AG04450 (cell line): ENCODE results near the gene LRMDA. TPM values are rescaled to one million over a fixed set of nuclear protein-coding genes. Genes with fewer than 3 reads are reported as not detected.

ENCODE experiments used
- CTCF ChIA-PET: fragments of 300-600, 350-600 bp; formaldehyde crosslinking; extraction: SDS; loops from one replicate; lab custom pipeline; 2022; ENCODE audit warnings: antibody characterized with exemption, inconsistent platforms; lab: Charles Lee
- POLR2A ChIA-PET: fragments of 350-600 bp; formaldehyde crosslinking; extraction: SDS; loops from one replicate; lab custom pipeline; 2021; ENCODE audit warnings: antibody characterized with exemption, inconsistent platforms; lab: Yijun Ruan, JAX
- DNase-seq: peaks from one replicate; pipeline ENCODE4 v3.0.0-alpha.2; 2011; ENCODE audit warnings: low read depth, low spot score
- H3K27ac ChIP-seq: one replicate; pipeline ENCODE4 v1.5.1; 2012; ENCODE audit warnings: low read depth, low read length, control low read depth
- H3K27me3 ChIP-seq: one replicate; pipeline ENCODE4 v1.6.0; 2012; ENCODE audit warnings: low read length; ENCODE audit not compliant: control insufficient read depth, insufficient read depth
- H3K4me3 ChIP-seq: 2 replicates; pipeline ENCODE4 v1.5.1; 2011; ENCODE audit warnings: mild to moderate bottlenecking, low read depth, low read length, control low read depth
- H3K9me3 ChIP-seq: 2 replicates; pipeline ENCODE4 v1.5.1; 2012; ENCODE audit warnings: low read length; ENCODE audit not compliant: control insufficient read depth, insufficient read depth
- polyA plus RNA-seq: library from polyadenylated mRNA; depleted of rRNA; stranded (reverse); fragments of >200 nt; gene quantifications from 2 replicates; pipeline ENCODE4 v1.2.3, GENCODE V29; 2011
- TF ChIP-seq, protein P1 (sequence below): IDR thresholded peaks from 2 replicates; pipeline ENCODE4 v1.5.1; 2011; ENCODE audit warnings: low read depth, low read length, control low read depth, inconsistent platforms

Gene LRMDA
- polyA plus RNA-seq, 1 experiment: 0.12 TPM

GRCh38 chr10:75531571-75532031 is 100.2 kb downstream of the LRMDA start:
- Histone ChIP-seq H3K27ac (no peak overlapping the region), H3K27me3 (peaks cover 3% of the 10 kb centered on the region), H3K9me3 (no peaks in the 10 kb centered on the region), H3K4me3 (no peak overlapping the region)
- no peak for DNase-seq
- POLR2A ChIA-PET: no interaction called here
- TF ChIP-seq, protein P1, sequence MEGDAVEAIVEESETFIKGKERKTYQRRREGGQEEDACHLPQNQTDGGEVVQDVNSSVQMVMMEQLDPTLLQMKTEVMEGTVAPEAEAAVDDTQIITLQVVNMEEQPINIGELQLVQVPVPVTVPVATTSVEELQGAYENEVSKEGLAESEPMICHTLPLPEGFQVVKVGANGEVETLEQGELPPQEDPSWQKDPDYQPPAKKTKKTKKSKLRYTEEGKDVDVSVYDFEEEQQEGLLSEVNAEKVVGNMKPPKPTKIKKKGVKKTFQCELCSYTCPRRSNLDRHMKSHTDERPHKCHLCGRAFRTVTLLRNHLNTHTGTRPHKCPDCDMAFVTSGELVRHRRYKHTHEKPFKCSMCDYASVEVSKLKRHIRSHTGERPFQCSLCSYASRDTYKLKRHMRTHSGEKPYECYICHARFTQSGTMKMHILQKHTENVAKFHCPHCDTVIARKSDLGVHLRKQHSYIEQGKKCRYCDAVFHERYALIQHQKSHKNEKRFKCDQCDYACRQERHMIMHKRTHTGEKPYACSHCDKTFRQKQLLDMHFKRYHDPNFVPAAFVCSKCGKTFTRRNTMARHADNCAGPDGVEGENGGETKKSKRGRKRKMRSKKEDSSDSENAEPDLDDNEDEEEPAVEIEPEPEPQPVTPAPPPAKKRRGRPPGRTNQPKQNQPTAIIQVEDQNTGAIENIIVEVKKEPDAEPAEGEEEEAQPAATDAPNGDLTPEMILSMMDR: no peak
- CTCF ChIA-PET: no interaction called here

GRCh38 chr10:75532253-75532924 is 101.0 kb downstream of the LRMDA start:
- no peak for DNase-seq
- Histone ChIP-seq H3K9me3 (no peaks in the 10 kb centered on the region), H3K4me3 (no peak overlapping the region), H3K27me3 (peaks cover 3% of the 10 kb centered on the region), H3K27ac (no peak overlapping the region)
- ChIA-PET CTCF (no interaction called here), POLR2A (no interaction called here)
- TF ChIP-seq, protein P1: no peak

- Histone ChIP-seq H3K27me3 (no peaks in the 10 kb centered on the region), H3K27ac (no peak overlapping the region), H3K4me3 (no peak overlapping the region), H3K9me3 (no peaks in the 10 kb centered on the region)
- POLR2A ChIA-PET: no interaction called here
- DNase-seq: no peak
- CTCF ChIA-PET: no interaction called here
- TF ChIP-seq, protein P1: no peak
Observed at GRCh38 chr10:75538144-75538543, 106.7 kb downstream of the LRMDA start.

DNA sequence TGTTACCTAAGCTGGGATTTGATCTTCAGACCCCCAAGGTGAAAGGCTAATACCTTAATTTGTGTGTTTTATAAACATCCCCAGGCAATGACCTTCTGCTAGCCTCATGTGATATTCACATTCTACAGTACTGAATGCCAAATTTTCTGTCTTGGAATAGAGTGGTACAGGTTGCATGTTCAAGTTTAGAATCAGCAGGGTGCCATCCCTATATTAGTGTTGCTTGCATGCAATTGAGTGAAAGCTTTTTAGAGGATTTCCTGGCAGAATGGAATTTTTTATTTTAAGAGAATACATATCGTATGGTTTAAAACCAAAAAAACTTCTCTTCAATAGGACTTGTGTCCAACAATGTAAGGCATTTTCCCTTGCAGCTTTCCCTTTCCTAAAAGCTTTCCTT is 107.3 kb downstream of the LRMDA start:
- H3K27me3 ChIP-seq: no peaks in the 10 kb centered on the region
- no peak for DNase-seq
- CTCF ChIA-PET: no interaction called here
- TF ChIP-seq, protein P1: no peak
- H3K9me3 ChIP-seq: no peaks in the 10 kb centered on the region
- POLR2A ChIA-PET: no interaction called here
- H3K27ac ChIP-seq: no peak overlapping the region
- no peak overlapping the region for H3K4me3 ChIP-seq

- ChIA-PET CTCF (interaction anchor here (1.2 kb wide), 1 partner anchor 13 kb away, joined by 3 read pairs; no protein-coding TSS in a partner anchor), POLR2A (no interaction called here)
- no peak overlapping the region for H3K4me3 ChIP-seq
- no peaks in the 10 kb centered on the region for H3K27me3 ChIP-seq
- no peak overlapping the region for H3K27ac ChIP-seq
- H3K9me3 ChIP-seq: no peaks in the 10 kb centered on the region
- DNase-seq: no peak
- TF ChIP-seq, protein P1: no peak
Observed at GRCh38 chr10:75540357-75540966, 109.0 kb downstream of the LRMDA start.
